GM19467 (cell line): Measurements from ENCODE around the gene RALY.

Source experiments
- ATAC-seq: cut with Tn5 transposase; IDR thresholded peaks from one replicate; pipeline ENCODE4 v1.9.1; 2021; ENCODE audit warnings: mild to moderate bottlenecking, moderate library complexity; ENCODE audit not compliant: unreplicated experiment

The RALY gene

GRCh38 chr20:34075647-34076046 lies 81.9 kb downstream of the RALY start:
- ATAC-seq, result no peak

DNA sequence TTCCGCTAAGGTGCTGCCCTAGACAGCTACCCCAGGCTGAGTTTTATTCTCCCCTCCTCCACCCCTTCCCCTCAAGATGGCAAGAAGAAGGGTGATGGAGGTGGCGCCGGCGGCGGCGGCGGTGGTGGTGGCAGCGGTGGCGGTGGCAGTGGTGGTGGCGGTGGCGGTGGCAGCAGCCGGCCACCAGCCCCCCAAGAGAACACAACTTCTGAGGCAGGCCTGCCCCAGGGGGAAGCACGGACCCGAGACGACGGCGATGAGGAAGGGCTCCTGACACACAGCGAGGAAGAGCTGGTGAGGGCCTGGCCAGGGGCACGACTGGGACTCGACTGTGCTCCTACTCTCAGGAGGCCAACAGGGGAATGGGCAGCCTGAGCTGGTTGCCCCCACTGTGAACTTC lies 83.2 kb downstream of the RALY start:
- ATAC-seq, result no peak

GRCh38 chr20:34078540-34078939 lies 84.8 kb downstream of the RALY start:
- ATAC-seq, result no peak

DNA sequence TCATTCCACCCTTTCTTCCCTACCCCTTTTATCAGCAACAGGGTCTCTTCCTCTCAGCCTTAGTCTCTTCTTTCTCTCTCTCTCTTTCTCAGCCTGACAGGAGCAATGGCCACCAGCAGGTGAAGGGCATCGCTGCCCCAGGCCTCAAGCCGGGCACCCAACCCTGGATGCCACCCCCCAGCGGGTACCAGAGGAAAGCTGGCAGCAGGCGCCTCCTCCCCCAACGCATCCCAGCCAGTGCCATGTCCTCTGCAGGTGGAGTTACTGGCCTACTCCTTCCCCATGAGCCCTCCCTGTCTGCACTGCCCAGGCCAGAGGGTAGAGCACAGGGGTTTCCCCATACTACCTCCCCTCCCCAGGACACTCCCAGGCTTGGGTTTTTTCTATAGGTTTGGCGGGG lies 86.1 kb downstream of the RALY start:
- ATAC-seq, result no peak

DNA sequence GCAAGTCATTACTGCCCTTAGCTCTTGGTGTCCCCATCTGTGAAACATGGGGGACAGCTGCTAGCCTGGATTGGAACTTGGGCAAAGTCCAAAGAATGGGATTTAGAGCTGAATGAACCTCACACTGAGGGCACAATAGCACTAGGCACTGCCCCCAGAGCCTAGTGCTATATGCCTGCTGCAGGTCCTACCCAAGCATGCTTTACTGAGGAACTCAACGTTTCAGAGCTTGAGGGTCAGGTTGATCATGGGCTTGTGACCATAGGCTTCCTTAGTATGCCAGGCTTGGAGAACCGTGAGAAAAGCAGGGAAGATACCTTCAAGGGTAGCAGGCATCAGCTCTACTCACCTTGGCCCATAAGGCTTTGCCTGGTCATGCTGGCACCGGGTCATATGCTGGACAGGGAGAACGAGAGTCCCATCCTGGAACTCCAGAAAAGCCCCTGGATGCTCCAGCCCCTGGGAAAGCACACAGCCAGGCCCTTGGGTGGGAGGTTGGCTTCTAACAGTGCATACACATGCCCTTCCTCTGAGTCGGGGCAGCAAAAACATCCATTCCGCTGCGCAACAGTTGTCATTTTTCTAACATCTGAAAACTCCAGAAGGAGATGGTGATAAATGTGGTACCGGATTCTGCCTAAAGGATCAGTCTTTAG lies 88.6 kb downstream of the RALY start:
- ATAC-seq, result no peak

DNA sequence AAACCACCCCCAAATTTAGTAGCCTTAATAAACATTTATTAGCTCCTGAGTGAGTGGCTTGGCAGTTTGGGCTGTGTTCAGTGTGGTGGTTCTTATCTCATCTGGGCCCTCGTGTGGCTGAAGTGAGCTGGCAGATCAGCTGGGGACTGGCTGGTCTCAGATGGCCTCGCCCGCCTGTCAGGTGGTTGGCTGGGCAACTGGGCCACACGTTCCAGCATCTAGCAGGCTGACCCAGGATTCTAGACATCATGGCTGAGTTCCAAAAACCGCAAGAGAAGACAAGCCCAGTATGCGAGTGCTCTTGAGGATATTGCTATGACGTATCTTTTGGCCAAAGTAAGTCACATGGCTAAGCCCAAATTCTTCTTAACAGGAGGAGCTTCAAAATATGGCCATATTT lies 89.4 kb downstream of the RALY start:
- no peak for ATAC-seq

GRCh38 chr20:34083781-34084180 lies 90.1 kb downstream of the RALY start:
- ATAC-seq, result no peak

DNA sequence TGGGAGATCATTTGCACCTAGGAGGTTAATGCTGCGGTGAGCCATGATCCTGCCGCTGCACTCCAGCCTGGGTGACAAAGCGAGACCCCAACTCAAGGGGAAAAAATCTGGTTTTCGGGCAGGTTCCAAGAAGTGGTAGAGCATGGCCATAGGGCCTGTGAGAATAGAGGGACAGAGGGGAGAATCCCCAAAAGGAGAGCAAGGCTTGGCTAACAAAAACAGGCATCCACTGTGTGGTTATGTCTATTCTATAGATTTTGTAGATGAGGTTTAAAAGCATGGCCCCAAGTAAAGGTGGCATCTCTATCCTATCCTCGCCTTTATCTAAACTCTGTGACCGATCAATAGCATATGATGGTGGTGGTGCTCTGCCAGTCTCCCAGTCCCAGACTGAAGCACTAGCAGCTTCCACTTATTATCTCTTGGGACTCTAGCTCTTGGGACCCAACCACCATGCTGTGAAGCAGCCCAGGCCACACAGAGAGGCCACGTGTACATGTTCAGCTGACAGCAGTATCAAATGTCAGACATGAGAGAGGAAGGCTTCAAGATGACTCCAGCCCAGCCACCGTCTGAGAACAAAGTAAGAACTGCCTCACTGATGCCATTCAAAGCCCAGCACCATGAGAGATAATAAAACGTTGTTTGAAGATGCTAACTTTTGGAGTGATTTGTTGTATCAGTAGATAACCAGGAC lies 90.7 kb downstream of the RALY start:
- ATAC-seq, result no peak

DNA sequence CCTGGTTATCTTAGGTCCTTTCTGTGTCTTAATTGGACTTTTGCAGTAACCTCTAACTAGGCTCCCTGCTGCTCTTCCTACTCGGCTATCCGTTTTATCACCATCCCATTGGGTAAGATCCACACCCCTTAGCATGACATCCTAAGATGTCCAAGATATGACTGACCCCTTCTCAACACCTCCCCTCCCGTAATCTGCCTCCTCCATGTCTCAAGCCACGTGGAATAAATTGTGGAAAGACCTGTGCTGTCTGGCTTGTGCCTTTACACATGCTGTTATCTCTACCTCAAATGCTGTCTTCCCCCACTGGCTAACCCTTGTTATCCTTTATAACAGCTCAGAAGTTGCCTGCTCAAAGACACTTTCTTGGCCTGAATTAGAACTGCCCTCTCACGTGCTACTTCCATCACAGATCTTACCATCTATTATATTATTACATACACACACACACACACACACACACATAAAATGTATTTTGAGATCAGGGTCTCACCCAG lies 91.9 kb downstream of the RALY start:
- no peak for ATAC-seq

- no peak for ATAC-seq
Observed at GRCh38 chr20:34088305-34089174, 94.8 kb downstream of the RALY start.

GRCh38 chr20:34089175-34089479 lies 95.4 kb downstream of the RALY start:
- ATAC-seq, result no peak

GRCh38 chr20:34089655-34090345 lies 96.1 kb downstream of the RALY start:
- no peak for ATAC-seq

GRCh38 chr20:34090645-34091044 lies 96.9 kb downstream of the RALY start:
- no peak for ATAC-seq

DNA sequence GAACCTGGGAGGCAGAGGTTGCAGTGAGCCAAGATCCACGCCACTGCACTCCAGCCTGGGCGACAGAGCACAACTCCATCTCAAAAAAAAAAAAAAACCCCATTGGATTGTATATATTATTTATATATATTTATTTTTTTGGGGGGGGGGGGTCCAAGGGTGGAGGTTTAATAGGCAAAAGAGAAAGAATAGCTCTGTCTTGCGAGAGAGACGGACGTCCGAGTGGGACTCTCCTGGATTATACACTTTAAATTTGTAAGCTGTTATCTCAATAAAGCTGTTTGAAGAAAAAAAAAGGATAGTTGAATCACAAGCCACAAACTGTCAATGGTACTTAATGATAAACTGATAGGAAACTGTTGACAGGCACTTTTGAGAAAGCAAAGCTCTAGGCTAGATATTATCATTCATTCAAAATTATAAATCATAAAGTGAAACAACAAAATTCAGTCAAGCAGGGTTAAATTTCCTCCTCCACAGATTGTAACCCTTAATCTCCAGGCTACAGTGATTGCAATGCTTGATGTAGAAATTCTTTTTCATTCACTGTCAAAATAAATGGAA lies 98.0 kb downstream of the RALY start:
- ATAC-seq, result no peak

DNA sequence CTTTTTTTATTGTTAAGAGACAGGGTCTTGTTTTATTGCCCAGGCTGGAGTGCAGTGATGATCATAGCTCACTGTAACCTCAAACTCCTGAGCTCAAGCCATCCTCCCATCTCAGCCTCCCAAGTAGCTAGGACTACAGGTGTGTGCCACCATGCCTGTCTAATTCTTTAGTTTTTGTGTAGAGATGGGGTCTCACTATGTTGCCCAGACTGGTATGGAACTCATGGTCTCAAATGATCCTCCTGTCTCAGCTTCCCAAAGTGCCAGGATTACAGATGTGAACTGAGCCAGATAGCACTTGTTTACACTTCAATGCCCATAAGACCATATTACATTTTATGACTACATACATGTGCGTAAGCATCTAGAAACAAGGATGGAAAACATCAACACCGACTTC lies 100.2 kb downstream of the RALY start:
- ATAC-seq, result no peak

GRCh38 chr20:34095825-34096224 lies 102.1 kb downstream of the RALY start:
- ATAC-seq, result no peak

GRCh38 chr20:34096699-34097444 lies 103.2 kb downstream of the RALY start:
- no peak for ATAC-seq

DNA sequence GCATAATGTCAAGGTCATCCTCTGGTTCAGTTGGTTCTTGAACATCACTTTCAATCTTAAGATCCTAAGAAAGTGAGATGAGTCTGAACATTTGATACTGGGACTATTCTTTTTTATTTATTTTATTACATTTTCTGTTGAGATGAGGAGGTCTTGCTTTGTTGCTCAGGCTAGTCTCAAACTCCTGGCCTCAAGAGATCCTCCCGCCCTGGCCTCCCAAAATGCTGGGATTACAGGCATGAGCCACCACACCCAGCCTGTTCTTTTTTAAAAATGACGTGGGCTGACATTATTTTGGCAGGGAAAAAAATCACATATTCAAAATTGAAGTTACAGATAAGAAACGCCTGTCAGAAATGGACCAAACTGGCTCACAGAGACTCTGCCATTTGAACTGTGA lies 104.9 kb downstream of the RALY start:
- ATAC-seq, result no peak

GRCh38 chr20:34099675-34100074 lies 106.0 kb downstream of the RALY start:
- no peak for ATAC-seq

- ATAC-seq, result no peak
Observed at GRCh38 chr20:34100576-34100975, 106.9 kb downstream of the RALY start.
